22Rv1 (cell line): Measurements from ENCODE around the gene VWC2.
A peak's percentile ranks its signal among the peaks of the same experiment; 100 is the strongest.

Experiments
- H3K27ac ChIP-seq: fragments of 450-650 bp; 2 replicates; pipeline ENCODE4 v1.5.1; 2017
- CTCF ChIP-seq: fragments of 450-650 bp; IDR thresholded peaks from 2 replicates; pipeline ENCODE4 v1.5.1; 2017; ENCODE audit warnings: mild to moderate bottlenecking
- ZFX ChIP-seq: fragments of 450-650 bp; IDR thresholded peaks from 2 replicates; pipeline ENCODE4 v1.6.1; 2017; ENCODE audit warnings: antibody characterized with exemption, borderline replicate concordance

Gene VWC2

DNA sequence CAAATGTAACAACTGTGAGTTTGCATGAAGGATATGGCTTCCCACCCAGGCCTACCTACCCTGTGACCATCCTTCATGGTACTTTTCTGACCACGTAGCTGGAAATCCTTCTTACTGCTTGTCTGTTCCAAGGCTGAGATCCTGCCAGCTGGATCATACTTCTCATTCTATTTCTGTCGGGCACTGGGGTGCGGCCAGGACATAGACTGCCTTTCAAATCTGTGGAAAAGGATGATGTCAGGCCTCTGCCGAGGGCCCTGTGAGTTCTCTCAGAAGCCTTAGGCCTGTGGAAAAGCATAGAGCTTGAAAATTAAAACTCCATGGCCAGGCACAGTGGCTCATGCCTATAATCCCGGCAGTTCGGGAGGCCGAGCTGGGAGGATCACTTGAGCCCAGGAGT, 10.0 kb downstream of the VWC2 start:
- no peak for TF ChIP-seq CTCF
- no peak for TF ChIP-seq ZFX
- H3K27ac ChIP-seq: no peak overlapping the region

DNA sequence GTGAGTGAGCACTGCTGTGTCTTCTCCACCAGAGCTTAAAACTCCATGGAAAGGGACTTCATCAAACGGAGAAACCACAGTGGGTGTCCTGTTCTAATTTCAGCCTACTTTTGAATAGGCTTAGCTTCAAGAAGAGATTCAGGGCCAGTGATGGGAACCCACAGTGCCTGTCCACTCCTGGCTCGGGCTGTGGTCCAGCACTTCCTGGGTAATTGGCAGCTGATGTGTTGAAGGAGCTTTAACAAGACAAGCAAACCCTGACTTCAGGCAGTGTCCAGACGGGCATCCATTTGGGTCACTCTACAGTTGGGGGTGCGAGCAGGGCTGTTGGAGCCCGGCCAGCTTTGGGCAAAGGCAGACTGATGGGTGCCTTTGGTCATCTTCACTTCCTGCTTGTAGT, 14.5 kb downstream of the VWC2 start:
- TF ChIP-seq ZFX (no peak), CTCF (no peak)
- no peak overlapping the region for H3K27ac ChIP-seq

DNA sequence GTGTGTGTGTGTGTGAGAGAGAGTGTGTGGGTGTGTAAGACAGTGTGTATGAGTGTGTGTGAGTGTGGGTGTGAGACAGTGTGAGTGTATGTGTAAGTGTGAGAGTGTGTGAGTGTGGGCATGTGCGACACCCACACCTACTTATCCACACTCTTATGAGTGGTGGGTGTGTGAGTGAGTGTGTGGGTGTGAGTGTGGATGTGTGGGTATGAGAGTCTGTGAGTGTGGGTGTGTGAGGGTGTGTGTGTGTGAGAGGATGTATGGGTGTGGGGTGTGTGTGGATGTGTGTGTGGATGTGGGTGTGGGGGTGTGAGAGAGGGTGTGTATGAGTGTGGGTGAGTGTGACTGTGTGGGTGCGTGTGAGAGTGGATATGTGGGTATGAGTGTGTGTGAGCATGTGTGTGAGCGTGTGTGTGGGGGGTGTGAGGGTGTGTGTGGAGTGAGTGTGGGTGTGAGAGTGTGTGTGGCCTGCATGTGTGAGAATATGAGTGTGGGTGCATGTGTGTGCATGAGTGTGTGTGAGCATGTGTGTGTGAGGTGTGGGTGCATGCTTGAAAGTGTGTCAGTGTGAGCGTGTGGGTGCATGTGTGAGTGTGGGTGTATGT, 15.1 kb downstream of the VWC2 start:
- no peak overlapping the region for H3K27ac ChIP-seq

DNA sequence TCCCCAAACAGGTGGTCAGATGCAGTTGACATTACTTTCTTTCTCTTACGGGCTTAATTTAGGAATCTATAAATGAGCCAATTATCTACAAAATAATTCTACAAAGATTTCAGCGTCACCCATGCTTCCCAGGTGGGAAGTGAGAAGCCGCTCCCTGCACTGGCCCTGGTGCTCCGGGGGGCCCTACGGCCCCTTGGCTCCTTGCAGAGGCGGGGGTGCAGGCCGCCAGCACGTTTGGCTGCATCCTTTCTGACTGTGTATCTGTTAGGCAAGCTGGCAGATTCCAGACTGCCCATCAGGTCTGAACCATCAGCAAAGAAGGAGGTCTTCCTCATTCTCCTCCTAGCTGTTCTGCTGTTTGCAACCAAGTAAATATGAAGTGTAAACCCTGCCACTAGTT, 16.3 kb downstream of the VWC2 start:
- no peak for TF ChIP-seq ZFX
- no peak for TF ChIP-seq CTCF
- no peak overlapping the region for H3K27ac ChIP-seq

More for the DNA sequence above, 15.1 kb downstream of the VWC2 start:
- TF ChIP-seq ZFX (no peak), CTCF (no peak)

DNA sequence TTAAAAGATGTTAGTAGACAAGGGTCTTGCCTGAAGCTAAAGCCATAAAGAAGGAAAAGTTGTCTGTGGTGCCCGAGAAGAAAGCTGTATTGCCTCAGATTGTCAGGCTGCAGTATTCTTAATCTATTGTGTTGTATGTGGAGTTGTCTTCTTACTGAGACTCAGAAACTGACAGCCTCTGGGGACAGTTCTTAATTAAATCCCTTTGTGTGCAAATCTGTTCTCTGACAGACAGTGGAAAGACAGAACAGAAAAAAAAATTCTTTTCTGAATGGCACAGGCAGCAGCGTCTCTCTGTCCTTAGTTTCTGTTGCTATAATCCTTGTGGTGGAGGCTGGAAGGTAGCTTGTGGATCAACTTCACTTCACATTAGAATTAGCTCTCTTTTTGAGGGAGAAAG, 16.8 kb downstream of the VWC2 start:
- H3K27ac ChIP-seq: no peak overlapping the region
- no peak for TF ChIP-seq CTCF
- TF ChIP-seq ZFX: no peak

GRCh38 chr7:49791088-49791741, 17.8 kb downstream of the VWC2 start:
- no peak overlapping the region for H3K27ac ChIP-seq

More at GRCh38 chr7:49791088-49791741, 17.8 kb downstream of the VWC2 start:
- TF ChIP-seq ZFX (no peak), CTCF (peak; percentile 64)
